Measurements from ENCODE around the gene ISLR.

- no peak for TF ChIP-seq POLR2A (IDR thresholded peaks at IDR 0.05; ENCODE audit: low read length)
- TF ChIP-seq GATA1 (IDR thresholded peaks at IDR 0.05; ENCODE audit: low read depth, low read length), result no peak
Measured at GRCh38 chr15:74194572-74195559, 21.4 kb downstream of the ISLR start.
